Measurements from ENCODE around the gene BTBD9. TPM values are rescaled to one million over a fixed set of nuclear protein-coding genes. Genes with fewer than 3 reads are reported as not detected.

BTBD9 gene
- total and polyA plus RNA-seq, 4 donors = 8.7 to 73.9 (median 28.3) TPM

- peak overlapping the region in 1 of 2 donors; percentile 31 for H3K27ac ChIP-seq (ENCODE audit: low read depth in 1 of 2, low read length in 1 of 2)
- peaks cover 0 to 6% (median 0%) of the 10 kb centered on the region in 5 donors for H3K4me1 ChIP-seq (ENCODE audit: control insufficient read depth in 5 of 5, insufficient read depth in 5 of 5, low read length in 5 of 5)
- H3K27me3 ChIP-seq (ENCODE audit: control insufficient read depth in 3 of 3, insufficient read depth in 3 of 3, low read length in 2 of 3) = no peaks in the 10 kb centered on the region
- H3K9ac ChIP-seq (ENCODE audit: insufficient read depth in 1 of 2, low read length in 2 of 2) = no peak overlapping the region
- no peak overlapping the region for H3K4me3 ChIP-seq
- no peaks in the 10 kb centered on the region for H3K9me3 ChIP-seq (ENCODE audit: control insufficient read depth in 4 of 4, insufficient read depth in 3 of 4, low read length in 3 of 4)
- H3K36me3 ChIP-seq (ENCODE audit: control insufficient read depth in 4 of 4, insufficient read depth in 4 of 4, low read length in 4 of 4) = peaks cover 0 to 1% (median 0%) of the 10 kb centered on the region in 4 donors
- ATAC-seq (ENCODE audit: insufficient read depth, low FRiP score) = no peak
- TF ChIP-seq CTCF (IDR thresholded peaks at IDR 0.05; ENCODE audit: control extremely low read depth, extremely low read depth) = no peak
- peak in 2 of 3 donors; percentile 40 to 42 for DNase-seq
Observed at GRCh38 chr6:38350942-38351341, 288.8 kb downstream of the BTBD9 start.

- whole genome bisulfite sequencing, 2 donors = 88 to 89% methylated on average over 4 of the region's 4 CpGs
- H3K36me3 ChIP-seq (ENCODE audit: control insufficient read depth in 4 of 4, insufficient read depth in 4 of 4, low read length in 4 of 4) = peaks cover 0 to 1% (median 0%) of the 10 kb centered on the region in 4 donors
- H3K27me3 ChIP-seq (ENCODE audit: control insufficient read depth in 3 of 3, insufficient read depth in 3 of 3, low read length in 2 of 3) = no peaks in the 10 kb centered on the region
- ATAC-seq (ENCODE audit: insufficient read depth, low FRiP score) (no peak), DNase-seq (no peak)
- H3K9me3 ChIP-seq (ENCODE audit: control insufficient read depth in 4 of 4, insufficient read depth in 3 of 4, low read length in 3 of 4) = no peaks in the 10 kb centered on the region
- H3K27ac ChIP-seq (ENCODE audit: low read depth in 1 of 2, low read length in 1 of 2) = no peak overlapping the region
- no peak overlapping the region for H3K4me3 ChIP-seq
- H3K9ac ChIP-seq (ENCODE audit: insufficient read depth in 1 of 2, low read length in 2 of 2) = no peak overlapping the region
- TF ChIP-seq CTCF (IDR thresholded peaks at IDR 0.05; ENCODE audit: control extremely low read depth, extremely low read depth) = no peak
- H3K4me1 ChIP-seq (ENCODE audit: control insufficient read depth in 5 of 5, insufficient read depth in 5 of 5, low read length in 5 of 5) = peaks cover 0 to 6% (median 0%) of the 10 kb centered on the region in 5 donors
Observed at GRCh38 chr6:38350220-38350619, 289.5 kb downstream of the BTBD9 start.

GRCh38 chr6:38349795-38350194 is 289.9 kb downstream of the BTBD9 start:
- no peak for TF ChIP-seq CTCF (IDR thresholded peaks at IDR 0.05; ENCODE audit: control extremely low read depth, extremely low read depth)
- 92% methylated on average over 3 of the region's 3 CpGs for whole genome bisulfite sequencing, 2 donors
- no peak overlapping the region for H3K27ac ChIP-seq (ENCODE audit: low read depth in 1 of 2, low read length in 1 of 2)
- no peaks in the 10 kb centered on the region for H3K27me3 ChIP-seq (ENCODE audit: control insufficient read depth in 3 of 3, insufficient read depth in 3 of 3, low read length in 2 of 3)
- peaks cover 0 to 6% (median 0%) of the 10 kb centered on the region in 5 donors for H3K4me1 ChIP-seq (ENCODE audit: control insufficient read depth in 5 of 5, insufficient read depth in 5 of 5, low read length in 5 of 5)
- no peak overlapping the region for H3K9ac ChIP-seq (ENCODE audit: insufficient read depth in 1 of 2, low read length in 2 of 2)
- DNase-seq (no peak), ATAC-seq (ENCODE audit: insufficient read depth, low FRiP score) (no peak)
- no peaks in the 10 kb centered on the region for H3K9me3 ChIP-seq (ENCODE audit: control insufficient read depth in 4 of 4, insufficient read depth in 3 of 4, low read length in 3 of 4)
- H3K36me3 ChIP-seq (ENCODE audit: control insufficient read depth in 4 of 4, insufficient read depth in 4 of 4, low read length in 4 of 4) = peaks cover 0 to 1% (median 0%) of the 10 kb centered on the region in 4 donors
- no peak overlapping the region for H3K4me3 ChIP-seq

GRCh38 chr6:38349221-38349620 is 290.5 kb downstream of the BTBD9 start:
- DNase-seq (no peak), ATAC-seq (ENCODE audit: insufficient read depth, low FRiP score) (no peak)
- H3K4me1 ChIP-seq (ENCODE audit: control insufficient read depth in 5 of 5, insufficient read depth in 5 of 5, low read length in 5 of 5) = peaks cover 0 to 6% (median 0%) of the 10 kb centered on the region in 5 donors
- H3K9me3 ChIP-seq (ENCODE audit: control insufficient read depth in 4 of 4, insufficient read depth in 3 of 4, low read length in 3 of 4) = no peaks in the 10 kb centered on the region
- H3K9ac ChIP-seq (ENCODE audit: insufficient read depth in 1 of 2, low read length in 2 of 2) = no peak overlapping the region
- H3K27ac ChIP-seq (ENCODE audit: low read depth in 1 of 2, low read length in 1 of 2) = no peak overlapping the region
- H3K36me3 ChIP-seq (ENCODE audit: control insufficient read depth in 4 of 4, insufficient read depth in 4 of 4, low read length in 4 of 4) = peaks cover 0 to 1% (median 0%) of the 10 kb centered on the region in 4 donors
- 88 to 94% methylated on average over 2 of the region's 2 CpGs for WGBS, 2 donors
- H3K27me3 ChIP-seq (ENCODE audit: control insufficient read depth in 3 of 3, insufficient read depth in 3 of 3, low read length in 2 of 3) = no peaks in the 10 kb centered on the region
- H3K4me3 ChIP-seq = no peak overlapping the region
- TF ChIP-seq CTCF (IDR thresholded peaks at IDR 0.05; ENCODE audit: control extremely low read depth, extremely low read depth) = no peak
